GM23338 (cell line): ENCODE data around the gene CTBP2. TPM values are rescaled to one million over a fixed set of nuclear protein-coding genes. Genes with fewer than 3 reads are reported as not detected.

ENCODE experiments used
- ATAC-seq: fragments of 200-7000 bp; cut with Tn5 transposase; 3 replicates; pipeline ENCODE4 v1.9.1; 2020
- DNase-seq: peaks from one replicate; pipeline ENCODE4 v3.0.0-alpha.2; 2015; ENCODE audit warnings: low spot score
- H2AFZ ChIP-seq: fragments of 200-600 bp; sonication (generic); 2 replicates; pipeline ENCODE4 v1.8.0; 2016; ENCODE audit warnings: antibody characterized with exemption, mild to moderate bottlenecking, moderate library complexity
- H3F3A ChIP-seq: fragments of 200-600 bp; sonication (generic); replicated peaks from 2 replicates; pipeline ENCODE4 v1.8.0; 2017; ENCODE audit warnings: antibody characterized with exemption, mixed run types, low read depth
- H3K27ac ChIP-seq: fragments of 200-600 bp; sonication (generic); 2 replicates; pipeline ENCODE4 v1.6.1; 2016; ENCODE audit warnings: low read depth
- H3K27me3 ChIP-seq: fragments of 200-600 bp; sonication (generic); 2 replicates; pipeline ENCODE4 v1.8.0; 2016; ENCODE audit warnings: mild to moderate bottlenecking, mixed run types, moderate library complexity; ENCODE audit not compliant: insufficient read depth
- H3K36me3 ChIP-seq: fragments of 200-600 bp; sonication (generic); 2 replicates; pipeline ENCODE4 v1.8.0; 2016; ENCODE audit warnings: mild to moderate bottlenecking; ENCODE audit not compliant: insufficient read depth
- H3K4me1 ChIP-seq: fragments of 200-600 bp; sonication (generic); 2 replicates; pipeline ENCODE4 v1.8.0; 2016; ENCODE audit warnings: mild to moderate bottlenecking, moderate library complexity; ENCODE audit not compliant: insufficient read depth
- H3K4me2 ChIP-seq: fragments of 200-600 bp; sonication (generic); 2 replicates; pipeline ENCODE4 v1.7.1; 2017; ENCODE audit warnings: mixed run types
- H3K4me3 ChIP-seq: fragments of 200-600 bp; sonication (generic); 2 replicates; pipeline ENCODE4 v1.6.1; 2016; ENCODE audit warnings: mixed run types
- H3K79me2 ChIP-seq: fragments of 200-600 bp; sonication (generic); replicated peaks from 2 replicates; pipeline ENCODE4 v1.8.0; 2017; ENCODE audit warnings: mild to moderate bottlenecking; ENCODE audit not compliant: insufficient read depth
- H3K9me2 ChIP-seq: fragments of 200-600 bp; sonication (generic); 2 replicates; pipeline ENCODE4 v1.8.0; 2017; ENCODE audit not compliant: insufficient read depth
- H4K20me1 ChIP-seq: fragments of 200-600 bp; sonication (generic); replicated peaks from 2 replicates; pipeline ENCODE4 v1.8.0; 2017; ENCODE audit warnings: mild to moderate bottlenecking; ENCODE audit not compliant: insufficient read depth
- H3K27ac Mint-ChIP-seq: 2 replicates; pipeline ENCODE4 v1.8.0; 2020; ENCODE audit warnings: inconsistent platforms, mild to moderate bottlenecking, moderate library complexity, mixed read lengths
- H3K27me3 Mint-ChIP-seq: 3 replicates; pipeline ENCODE4 v1.8.0; 2022; ENCODE audit warnings: low read depth, mild to moderate bottlenecking, moderate library complexity, mixed read lengths, inconsistent platforms; ENCODE audit not compliant: insufficient read depth, poor library complexity
- H3K36me3 Mint-ChIP-seq: 3 replicates; pipeline ENCODE4 v1.8.0; 2021; ENCODE audit warnings: low read depth, mild to moderate bottlenecking, inconsistent platforms, moderate library complexity, mixed read lengths
- H3K4me1 Mint-ChIP-seq: 3 replicates; pipeline ENCODE4 v1.8.0; 2020; ENCODE audit warnings: mild to moderate bottlenecking, inconsistent platforms, mixed read lengths
- H3K4me3 Mint-ChIP-seq: 3 replicates; pipeline ENCODE4 v1.8.0; 2021; ENCODE audit warnings: moderate library complexity, mild to moderate bottlenecking, inconsistent platforms, mixed read lengths
- H3K9me3 Mint-ChIP-seq: 3 replicates; pipeline ENCODE4 v1.8.0; 2020; ENCODE audit warnings: moderate library complexity, mild to moderate bottlenecking, inconsistent platforms, mixed read lengths
- CREB1 ChIP-seq: fragments of 250-450 bp; sonication (Bioruptor Pico); IDR thresholded peaks from 2 replicates; pipeline ENCODE4 v1.5.0; 2020; ENCODE audit warnings: low read depth, mild to moderate bottlenecking, moderate library complexity
- ETS1 ChIP-seq: IDR thresholded peaks from 2 replicates; pipeline ENCODE4 v1.6.1; 2016; ENCODE audit warnings: antibody characterized with exemption
- EZH2 ChIP-seq: fragments of 200-600 bp; sonication (generic); IDR thresholded peaks from one replicate; pipeline ENCODE4 v1.8.0; 2017; ENCODE audit warnings: antibody characterized with exemption, mild to moderate bottlenecking, low read depth; ENCODE audit not compliant: unreplicated experiment
- EZH2phosphoT487 ChIP-seq: fragments of 200-600 bp; sonication (generic); IDR thresholded peaks from one replicate; pipeline ENCODE4 v1.8.1; 2018; ENCODE audit warnings: antibody characterized with exemption; ENCODE audit not compliant: unreplicated experiment
- JUNB ChIP-seq: IDR thresholded peaks from one replicate; pipeline ENCODE4 v1.6.1; 2016; ENCODE audit warnings: antibody characterized with exemption; ENCODE audit not compliant: unreplicated experiment
- NANOG ChIP-seq: IDR thresholded peaks from 2 replicates; pipeline ENCODE4 v1.6.1; 2016; ENCODE audit warnings: antibody characterized with exemption, borderline replicate concordance
- POLR2AphosphoS5 ChIP-seq: IDR thresholded peaks from 2 replicates; pipeline ENCODE4 v1.6.1; 2016; ENCODE audit warnings: antibody characterized with exemption, low read depth
- STAT1 ChIP-seq: IDR thresholded peaks from one replicate; pipeline ENCODE4 v1.6.1; 2016; ENCODE audit warnings: antibody characterized with exemption; ENCODE audit not compliant: unreplicated experiment
- ZNF114 ChIP-seq: fragments of 250-450 bp; sonication (Bioruptor Pico); IDR thresholded peaks from 2 replicates; pipeline ENCODE4 v1.5.0; 2020; ENCODE audit warnings: mild to moderate bottlenecking, moderate library complexity
- ZNF331 ChIP-seq: fragments of 250-450 bp; sonication (Bioruptor Pico); IDR thresholded peaks from 2 replicates; pipeline ENCODE4 v1.5.0; 2020; ENCODE audit warnings: low read depth, mild to moderate bottlenecking, moderate library complexity
- polyA plus RNA-seq: library from polyadenylated mRNA; unstranded; fragments of >200 nt; fragmentation: Nextera tagmentation; extraction: Ambion mirVana; gene quantifications from 2 replicates; pipeline ENCODE4 v1.2.1, GENCODE V29; 2016
- total RNA-seq: library from RNA; depleted of rRNA; stranded (reverse); fragments of >200 nt; shearing (Covaris generic); gene quantifications from 2 replicates; pipeline ENCODE4 v1.2.3, GENCODE V29; 2014
- TF ChIP-seq, protein P1 (sequence below), 2 experiments: fragments of 200-600 bp in 1 of 2; sonication (generic) in 1 of 2; conservative IDR thresholded peaks; 2 replicates each; pipeline versions ENCODE4 v1.5.1 to v1.6.1; 2016 to 2017; ENCODE audit warnings: antibody characterized with exemption in 2 of 2, low read depth in 2 of 2, mild to moderate bottlenecking in 2 of 2, moderate library complexity in 1 of 2

Gene CTBP2
- total and polyA plus RNA-seq, 2 experiments from 2014 or later, result 133 to 265 TPM

DNA sequence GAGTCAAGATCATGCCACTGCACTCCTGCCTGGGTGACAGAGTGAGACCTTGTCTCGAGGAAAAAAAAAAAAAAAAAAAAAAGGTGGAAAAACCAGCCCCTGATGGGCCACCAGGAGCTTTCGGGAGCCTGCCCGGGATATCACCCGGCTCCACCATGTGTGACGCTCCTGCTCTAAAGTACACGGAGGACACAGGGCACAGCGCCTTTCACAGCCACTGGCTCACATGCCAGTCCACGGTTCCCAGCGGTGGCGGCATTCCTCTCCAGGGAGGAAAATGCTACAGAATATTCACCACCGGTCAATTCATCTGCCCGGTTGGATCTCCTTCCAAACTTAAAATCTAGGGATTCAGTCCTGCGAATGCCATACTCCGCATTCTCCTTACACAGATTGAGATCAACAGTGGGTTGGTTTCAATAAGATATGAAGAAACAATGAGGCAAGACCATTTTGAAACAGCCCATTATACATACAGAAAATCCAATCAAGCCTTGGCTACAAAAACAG lies 81.2 kb downstream of the CTBP2 start (continued):
- no peak for TF ChIP-seq ETS1
- TF ChIP-seq, protein P1, sequence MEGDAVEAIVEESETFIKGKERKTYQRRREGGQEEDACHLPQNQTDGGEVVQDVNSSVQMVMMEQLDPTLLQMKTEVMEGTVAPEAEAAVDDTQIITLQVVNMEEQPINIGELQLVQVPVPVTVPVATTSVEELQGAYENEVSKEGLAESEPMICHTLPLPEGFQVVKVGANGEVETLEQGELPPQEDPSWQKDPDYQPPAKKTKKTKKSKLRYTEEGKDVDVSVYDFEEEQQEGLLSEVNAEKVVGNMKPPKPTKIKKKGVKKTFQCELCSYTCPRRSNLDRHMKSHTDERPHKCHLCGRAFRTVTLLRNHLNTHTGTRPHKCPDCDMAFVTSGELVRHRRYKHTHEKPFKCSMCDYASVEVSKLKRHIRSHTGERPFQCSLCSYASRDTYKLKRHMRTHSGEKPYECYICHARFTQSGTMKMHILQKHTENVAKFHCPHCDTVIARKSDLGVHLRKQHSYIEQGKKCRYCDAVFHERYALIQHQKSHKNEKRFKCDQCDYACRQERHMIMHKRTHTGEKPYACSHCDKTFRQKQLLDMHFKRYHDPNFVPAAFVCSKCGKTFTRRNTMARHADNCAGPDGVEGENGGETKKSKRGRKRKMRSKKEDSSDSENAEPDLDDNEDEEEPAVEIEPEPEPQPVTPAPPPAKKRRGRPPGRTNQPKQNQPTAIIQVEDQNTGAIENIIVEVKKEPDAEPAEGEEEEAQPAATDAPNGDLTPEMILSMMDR (conservative IDR thresholded peaks at IDR 0.05; ENCODE audit: low read depth in 2 of 2), result no peak

DNA sequence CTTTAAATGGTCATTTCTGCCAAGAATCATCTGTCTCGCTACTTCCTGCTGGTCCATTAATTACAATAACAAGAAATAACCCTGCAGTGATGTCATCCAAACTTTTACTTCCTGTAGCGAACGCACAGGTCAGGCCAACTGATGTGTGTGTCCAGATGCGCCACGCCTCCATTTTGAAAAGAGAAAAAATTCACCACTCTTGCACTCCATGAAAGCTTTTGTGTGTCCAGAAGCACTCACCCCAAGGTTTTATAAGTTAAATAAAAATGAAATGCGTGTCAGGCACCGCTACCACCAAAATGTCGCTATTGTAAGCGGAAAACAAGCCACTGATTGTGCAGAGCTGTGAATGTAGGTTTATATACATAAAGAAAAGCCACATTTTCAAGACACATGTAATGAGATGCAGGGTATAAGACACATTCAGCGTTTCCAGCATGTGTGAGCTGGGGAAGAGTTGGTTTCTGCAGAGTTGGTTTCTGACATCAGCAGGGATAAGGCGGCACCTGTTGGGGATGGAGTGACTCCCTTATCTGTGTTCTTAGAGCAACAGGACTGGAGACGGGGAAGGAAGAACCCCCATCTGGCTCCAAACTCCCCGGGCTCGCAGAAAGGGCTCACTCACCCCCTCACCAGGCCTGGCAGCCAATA lies 83.3 kb downstream of the CTBP2 start:
- Histone ChIP-seq H2AFZ (no peak overlapping the region), H3K27ac (no peak overlapping the region; the same call in 1 of the 2 replicates), H3F3A (peaks cover 4% of the 10 kb centered on the region; the same call in 1 of the 2 replicates), H3K4me1 (no peaks in the 10 kb centered on the region), H3K9me2 (peaks cover 4% of the 10 kb centered on the region; the same call in 1 of the 2 replicates), H3K27me3 (no peaks in the 10 kb centered on the region), H3K4me2 (no peak overlapping the region), H3K4me3 (no peak overlapping the region), H4K20me1 (peaks cover 92% of the 10 kb centered on the region), H3K79me2 (peaks cover 100% of the 10 kb centered on the region), H3K36me3 (peaks cover 16% of the 10 kb centered on the region)
- H3K27ac Mint-ChIP-seq, result no peak overlapping the region
- ATAC-seq (no peak), DNase-seq (no peak)
- no peak overlapping the region for H3K4me3 Mint-ChIP-seq
- peaks cover 24% of the 10 kb centered on the region for H3K27me3 Mint-ChIP-seq
- peaks cover 86% of the 10 kb centered on the region for H3K36me3 Mint-ChIP-seq
- H3K4me1 Mint-ChIP-seq, result peaks cover 71% of the 10 kb centered on the region
- H3K9me3 Mint-ChIP-seq, result no peaks in the 10 kb centered on the region; the same call in 2 of the 3 replicates
- TF ChIP-seq ZNF114 (CRISPR knock-in tag) (no peak), JUNB (no peak), NANOG (no peak), EZH2phosphoT487 (no peak), ETS1 (no peak), STAT1 (no peak), ZNF331 (CRISPR knock-in tag) (no peak), CREB1 (CRISPR knock-in tag) (no peak), POLR2AphosphoS5 (no peak), EZH2 (no peak)
- TF ChIP-seq, protein P1 (conservative IDR thresholded peaks at IDR 0.05; ENCODE audit: low read depth in 2 of 2), result no peak
